Raji (cell line): ENCODE data around the gene TTC22.

ENCODE experiments used
- POLR2A ChIP-seq: IDR thresholded peaks from 2 replicates; pipeline ENCODE4 v1.6.1; 2011; ENCODE audit warnings: low read depth, low read length, control low read depth; ENCODE audit not compliant: insufficient read depth

Gene TTC22

DNA sequence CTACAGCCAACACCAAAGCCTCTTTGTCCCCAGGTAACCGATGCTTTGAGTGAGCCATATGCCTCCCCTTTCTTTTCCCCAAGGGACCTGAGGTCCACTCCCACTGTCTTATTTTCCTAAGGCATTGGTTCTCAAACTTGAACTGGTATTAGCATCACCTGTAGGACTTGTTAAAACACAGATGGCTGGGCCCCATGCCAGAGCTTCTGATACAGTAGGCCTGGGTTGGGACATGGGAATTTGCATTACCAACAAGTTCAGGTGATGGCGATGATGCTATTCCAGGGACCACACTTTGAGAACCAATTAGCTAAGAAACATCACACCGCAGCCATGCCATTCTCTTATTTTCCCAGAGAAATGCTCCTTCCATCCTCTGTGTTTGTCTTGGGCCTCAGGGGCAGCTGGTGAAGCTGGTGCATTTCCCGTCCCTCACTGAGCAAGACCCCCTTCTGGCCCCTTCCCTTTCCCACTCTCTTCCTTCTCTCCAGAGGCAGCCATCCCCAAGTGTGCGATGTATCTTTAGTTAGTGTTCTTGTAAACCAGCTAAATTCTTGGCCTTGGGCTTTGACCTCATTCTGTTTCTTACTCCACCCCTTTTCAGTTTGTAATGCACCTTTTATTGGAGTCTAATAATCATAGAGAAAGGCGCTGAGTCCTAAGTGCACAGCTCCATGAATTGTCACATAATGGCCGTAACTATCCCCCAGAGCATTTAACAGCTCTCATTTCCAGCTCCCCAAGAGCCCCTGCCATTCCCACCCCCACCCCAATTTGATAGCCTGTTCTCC, 14.2 kb upstream of the TTC22 start:
- TF ChIP-seq POLR2A = no peak

DNA sequence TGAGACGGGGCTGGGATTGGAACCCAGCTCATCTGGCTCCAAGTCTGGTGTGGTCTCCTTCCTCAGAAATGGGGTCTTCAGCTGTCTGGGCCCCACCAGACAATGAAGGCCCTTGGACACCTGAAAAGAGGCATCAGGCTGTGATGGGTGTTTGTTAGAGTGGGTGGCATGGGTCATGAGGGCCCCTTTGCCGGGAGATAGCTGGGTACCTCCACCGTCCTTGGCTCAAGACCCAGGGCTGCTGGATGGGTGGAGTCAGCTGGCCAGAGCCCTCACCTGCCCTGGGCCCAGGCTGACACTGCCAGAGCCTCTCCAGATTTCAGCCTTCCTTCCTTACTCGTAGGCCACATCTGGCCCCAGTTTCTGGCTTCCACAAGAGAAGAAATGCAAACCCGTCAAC, 13.4 kb upstream of the TTC22 start:
- no peak for TF ChIP-seq POLR2A

DNA sequence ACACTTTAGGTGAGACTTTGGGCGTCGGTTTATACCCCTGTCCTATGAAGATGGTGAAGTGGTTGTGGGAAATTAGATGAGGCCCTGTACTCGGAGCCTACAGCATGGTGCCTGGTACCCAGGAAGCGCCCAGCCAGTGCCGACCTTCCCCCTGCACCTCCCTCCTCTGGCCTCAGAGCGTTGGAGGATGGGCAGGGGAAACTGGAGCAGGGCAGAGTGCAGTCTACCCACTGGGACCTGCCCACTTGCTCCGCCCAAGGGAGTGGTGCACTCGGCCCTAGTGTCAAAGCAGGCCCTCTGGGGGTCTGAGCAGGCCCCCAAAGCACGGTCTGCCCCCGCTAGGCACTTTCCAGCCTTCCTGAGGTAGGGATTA, 13.0 kb upstream of the TTC22 start:
- no peak for TF ChIP-seq POLR2A

DNA sequence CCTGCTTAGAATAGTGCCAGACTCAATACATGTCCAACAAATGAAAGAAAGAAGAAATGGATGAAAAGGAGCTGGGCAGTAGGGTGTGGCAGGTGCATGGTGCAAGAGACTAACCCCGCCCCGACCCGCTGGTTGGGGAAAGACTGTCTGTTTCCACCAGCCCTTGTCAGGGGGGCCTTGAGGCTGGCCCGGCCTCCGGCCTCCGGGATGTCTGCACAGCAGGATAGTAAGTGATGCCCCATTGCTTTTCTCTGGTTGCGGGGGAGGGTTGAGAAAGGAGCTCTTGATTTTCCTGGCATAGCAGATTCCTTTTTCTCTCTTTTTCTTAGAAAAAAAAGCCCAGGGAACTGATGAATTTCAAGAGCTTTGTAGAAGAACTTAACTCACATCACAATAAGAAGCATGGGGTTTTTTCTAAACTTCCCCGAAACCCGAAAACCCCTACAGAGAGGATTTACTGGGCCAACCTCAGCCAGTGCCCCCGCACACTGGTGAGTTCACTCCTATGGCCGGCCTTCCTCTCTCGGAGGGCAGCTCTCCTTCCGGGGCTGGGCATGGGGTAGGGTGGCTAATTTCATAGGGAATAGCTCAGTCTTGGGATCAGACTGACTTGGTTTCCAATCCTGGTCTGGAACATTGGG, 12.5 kb upstream of the TTC22 start:
- TF ChIP-seq POLR2A = no peak

DNA sequence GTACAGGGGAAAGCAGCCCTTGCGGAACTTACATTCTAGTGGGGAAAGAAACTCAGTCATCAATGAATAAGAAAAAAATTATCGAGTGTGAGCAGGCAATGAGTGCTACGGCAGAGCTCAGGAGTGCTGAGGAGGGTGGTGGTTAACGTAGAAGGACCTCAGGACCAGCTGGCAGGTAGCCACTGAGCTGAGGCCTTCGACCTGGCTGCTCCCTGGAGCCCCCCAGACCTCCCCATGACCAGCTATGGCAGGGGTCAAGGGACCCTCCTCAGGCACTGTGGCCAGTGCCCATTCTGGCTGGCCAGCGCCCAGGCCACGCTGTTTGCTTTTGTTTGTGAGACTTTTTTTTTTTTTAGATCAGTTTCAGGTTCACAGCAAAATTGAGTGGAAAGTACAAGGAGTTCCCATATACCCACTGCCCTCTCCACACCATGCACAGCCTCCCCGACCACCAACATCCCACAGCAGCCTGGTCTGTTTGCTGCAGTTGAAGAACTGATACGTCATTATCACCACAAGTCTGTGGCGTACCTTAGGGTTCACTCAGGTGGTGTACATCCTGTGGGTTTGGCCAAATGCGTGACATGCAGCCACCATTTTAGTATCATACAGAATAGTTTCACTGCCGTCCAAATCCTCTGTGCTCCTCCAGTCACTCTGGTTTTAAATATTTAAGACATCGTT, 11.8 kb upstream of the TTC22 start:
- TF ChIP-seq POLR2A = no peak

DNA sequence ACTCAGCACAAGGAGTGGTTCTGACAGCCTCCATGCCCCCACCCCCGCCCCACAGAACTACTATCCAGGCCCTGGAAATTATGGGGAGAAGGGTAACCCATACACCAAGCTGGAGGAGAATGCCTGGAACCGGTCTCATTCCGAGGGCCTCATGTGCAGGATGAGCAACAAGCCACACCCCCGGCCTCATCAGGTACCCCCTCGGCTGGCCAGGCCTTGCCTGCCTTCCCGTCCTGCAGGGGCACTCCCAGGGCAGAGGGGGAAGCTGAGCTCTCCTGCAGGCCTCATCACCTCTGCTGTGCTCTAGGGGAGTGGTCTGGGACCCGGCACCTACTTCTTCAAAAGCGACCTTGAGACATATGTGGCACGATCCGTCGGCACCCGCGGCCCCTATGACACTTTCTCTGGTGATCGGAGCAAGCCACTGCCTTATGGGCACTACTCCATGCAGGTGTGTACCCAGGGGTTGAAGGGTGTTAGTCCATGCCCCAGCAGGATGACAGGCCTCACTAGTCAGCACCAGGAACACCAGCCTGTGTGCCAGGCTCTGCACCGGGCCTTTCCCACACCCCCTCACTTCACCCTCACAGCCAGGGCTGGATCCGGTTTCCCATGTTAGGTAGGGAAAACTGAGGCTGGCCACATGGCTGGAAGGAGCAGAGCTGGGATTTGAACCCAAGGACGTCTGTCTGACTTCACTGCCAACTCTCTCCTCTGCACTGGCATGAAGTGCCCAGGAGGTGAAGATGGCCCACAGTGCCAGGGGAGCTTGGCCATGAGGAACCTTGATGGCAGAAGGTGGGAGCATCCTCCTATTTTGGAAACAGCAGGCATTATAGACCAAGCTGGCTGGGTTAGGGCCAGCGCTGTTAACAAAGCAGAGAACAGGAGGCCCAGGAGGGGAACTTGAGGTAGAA, 10.9 kb upstream of the TTC22 start:
- no peak for TF ChIP-seq POLR2A

DNA sequence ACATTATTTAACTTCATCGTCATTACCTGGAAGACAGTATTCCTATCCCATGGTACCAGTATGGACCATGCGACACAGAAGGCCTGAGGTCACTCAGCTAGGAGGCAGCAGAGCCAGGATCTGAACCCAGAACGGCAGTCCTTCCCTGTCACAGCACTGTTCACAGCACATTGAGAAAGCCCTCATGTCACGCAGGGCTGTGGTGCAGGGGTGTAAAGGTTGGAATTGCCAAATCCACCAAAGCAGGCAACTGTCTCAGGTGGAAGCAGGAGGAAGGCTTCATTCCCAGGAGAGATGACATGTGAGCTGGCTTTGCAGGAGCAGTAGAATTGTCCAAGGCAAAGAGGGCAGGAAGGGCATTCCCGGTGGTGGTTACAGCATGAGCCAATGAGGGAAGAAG, 9.9 kb upstream of the TTC22 start:
- TF ChIP-seq POLR2A = no peak

DNA sequence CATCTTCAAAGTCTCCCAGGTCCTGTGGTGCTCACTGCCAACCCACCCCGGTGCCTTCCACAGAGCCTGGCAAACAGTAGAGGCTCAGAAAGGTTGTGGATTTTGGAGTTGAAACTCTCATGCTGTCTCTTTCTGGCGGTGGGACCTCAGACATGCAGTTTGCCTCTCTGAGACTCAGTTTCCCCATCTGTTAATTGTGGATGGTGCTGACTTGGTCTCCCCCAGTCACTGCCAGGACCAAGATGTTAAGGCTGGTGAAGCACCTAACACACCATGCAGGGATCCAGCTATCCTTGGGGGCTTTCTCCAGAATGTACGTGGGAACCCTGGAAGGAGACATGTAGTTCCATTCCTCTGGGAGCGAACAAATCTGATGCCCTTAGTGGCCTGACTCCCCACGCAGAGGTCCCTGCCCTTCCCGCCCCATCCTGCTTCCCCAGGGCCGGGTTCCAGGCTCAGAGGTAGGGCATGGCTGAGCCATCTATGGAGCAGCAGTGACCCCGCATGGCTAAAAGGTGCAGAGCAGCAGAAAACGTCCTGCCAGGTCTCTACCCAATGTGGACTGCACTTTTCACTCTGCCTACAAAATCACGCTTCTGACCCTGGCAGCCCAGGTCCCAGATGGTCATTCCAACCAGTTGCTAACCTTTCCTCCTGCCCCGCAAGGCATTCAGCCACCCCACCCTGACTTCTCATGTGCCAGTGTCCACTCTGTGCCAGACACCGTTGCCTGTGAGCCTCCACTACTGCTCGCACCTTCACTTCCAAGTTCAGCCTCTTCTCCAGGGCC, 9.2 kb upstream of the TTC22 start:
- TF ChIP-seq POLR2A = no peak

DNA sequence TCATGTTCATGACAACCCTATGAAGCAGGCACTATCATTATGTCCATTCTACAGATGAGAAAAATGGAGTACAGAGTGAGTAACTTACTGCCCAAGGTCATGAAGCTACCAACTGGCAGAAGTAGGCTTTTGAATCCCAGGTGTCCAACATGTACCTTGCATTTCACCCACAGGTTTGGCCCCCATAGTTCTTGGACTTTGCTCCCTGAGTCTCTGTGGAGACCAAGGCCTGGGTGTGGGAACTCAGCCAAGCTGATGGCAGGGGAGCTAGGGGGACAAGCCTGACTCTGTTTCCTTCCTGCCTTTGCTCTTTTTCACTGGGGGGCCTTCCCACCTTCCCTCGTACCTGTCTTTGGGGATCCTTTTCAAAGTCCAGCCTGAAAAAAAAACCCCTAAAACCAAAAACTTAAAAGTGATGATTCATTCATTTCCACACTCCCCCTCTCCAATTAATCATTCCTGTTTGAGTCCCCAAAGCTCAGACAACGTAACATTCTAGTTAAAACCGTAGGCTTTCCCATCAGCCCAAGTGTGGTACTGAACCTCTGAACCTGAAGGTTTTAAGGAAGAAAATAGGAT, 8.5 kb upstream of the TTC22 start:
- no peak for TF ChIP-seq POLR2A

DNA sequence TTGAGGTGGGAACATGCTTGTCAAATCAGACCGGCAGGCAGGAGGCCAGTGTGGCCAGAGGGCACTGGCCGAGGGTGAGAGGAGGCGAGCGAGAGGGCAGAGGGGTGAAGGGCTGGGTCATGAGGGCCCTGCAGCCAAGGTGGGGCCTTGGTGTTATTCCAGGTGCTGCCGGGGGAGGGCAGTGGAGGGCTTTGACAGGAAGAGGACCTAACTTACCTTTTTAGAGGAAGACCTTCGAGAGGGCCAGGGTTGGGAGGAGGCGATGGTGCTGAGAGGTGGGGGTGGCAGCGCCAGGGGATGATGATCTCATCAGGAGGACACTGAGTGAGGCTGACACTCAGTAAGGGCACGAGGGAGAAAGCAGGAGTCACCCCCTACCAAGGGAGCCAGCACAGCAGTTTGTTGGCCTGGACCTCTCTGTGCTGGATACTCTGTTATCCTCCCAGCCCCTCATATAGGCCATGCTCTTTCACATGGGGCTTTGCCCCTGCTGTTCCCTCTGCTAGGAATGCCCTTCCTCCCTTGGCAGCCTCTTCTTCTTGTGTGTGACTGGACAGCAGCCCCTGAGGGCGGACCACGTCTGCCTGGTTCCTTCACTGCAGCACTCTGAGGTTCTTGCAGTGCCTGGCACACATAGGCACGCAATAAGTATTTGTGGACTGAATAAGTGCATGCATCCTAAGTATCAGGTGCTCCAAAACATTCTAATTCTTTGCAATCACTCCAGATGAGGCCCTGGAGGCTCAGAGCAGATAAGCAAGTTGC, 7.5 kb upstream of the TTC22 start:
- TF ChIP-seq POLR2A = no peak

DNA sequence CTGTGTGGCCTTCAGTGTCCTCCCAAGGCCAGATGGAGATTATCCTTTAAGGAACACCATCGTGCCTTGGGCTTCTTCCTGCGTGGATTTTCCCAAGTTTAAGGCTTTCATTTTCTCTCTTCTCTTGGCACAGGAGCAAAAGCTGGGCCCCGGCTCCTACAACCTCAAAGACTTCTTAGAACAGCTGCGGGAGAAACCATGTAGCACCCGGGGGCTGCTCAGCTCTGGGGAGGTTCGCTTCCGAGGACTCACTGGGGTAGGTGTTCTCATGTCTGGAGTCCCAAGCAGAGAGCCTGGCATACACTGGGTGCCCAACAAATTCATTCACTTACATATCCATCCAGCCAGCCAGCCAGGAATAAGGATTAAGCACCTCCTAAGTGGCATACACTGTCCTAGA, 6.6 kb upstream of the TTC22 start:
- no peak for TF ChIP-seq POLR2A

DNA sequence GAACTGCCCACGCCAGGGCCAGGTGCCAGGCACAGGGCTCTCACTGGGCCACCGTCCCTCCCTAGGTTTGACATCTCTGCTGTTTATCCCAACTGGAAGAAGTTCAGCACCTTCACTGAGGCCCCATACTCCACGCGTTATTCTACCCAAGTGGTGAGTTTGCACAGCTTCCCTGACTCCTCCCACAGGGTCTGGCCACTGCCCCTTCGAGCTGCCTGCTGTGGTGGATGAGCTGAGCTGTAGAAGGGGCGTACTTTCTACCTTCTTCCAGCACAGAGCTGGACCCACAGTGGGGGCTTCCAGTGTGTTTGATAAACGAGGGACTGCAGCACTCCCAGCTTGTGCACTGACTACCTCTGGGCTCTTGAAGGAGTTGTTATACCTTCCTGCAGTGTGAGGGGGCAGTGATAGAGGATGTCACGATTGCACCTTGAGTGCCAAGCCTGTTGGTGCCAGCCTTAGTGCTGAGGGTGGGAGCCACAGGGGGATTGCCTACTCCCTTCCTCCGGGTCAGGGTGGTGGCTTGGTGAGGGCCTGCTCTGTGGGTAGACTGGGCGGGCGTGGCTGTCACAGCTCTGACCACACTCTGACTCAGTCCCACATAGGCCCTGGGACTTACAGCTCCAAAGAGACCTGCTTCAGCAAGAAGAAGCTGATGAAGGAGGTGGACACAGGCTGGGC, 5.9 kb upstream of the TTC22 start:
- no peak for TF ChIP-seq POLR2A

DNA sequence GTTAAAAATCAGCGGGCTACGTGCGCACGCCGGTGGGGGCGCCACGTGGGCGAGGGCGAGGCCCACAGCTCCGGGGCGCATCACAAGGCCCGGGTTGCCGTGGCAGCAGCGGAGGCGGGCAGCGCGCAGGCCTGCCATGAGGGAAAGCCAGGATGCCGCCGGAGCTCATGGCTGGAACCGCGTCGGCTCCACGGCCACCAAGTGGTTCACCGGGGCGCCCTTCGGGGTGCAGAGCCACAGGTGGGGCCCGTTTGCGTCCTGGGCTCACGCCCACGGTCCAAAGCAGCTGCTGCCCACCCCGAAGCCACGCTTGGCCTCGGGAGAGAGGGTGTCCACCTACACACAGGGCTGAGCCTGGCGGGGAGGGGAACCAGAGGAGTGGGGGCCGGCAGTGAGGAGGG, 4.9 kb upstream of the TTC22 start:
- no peak for TF ChIP-seq POLR2A

DNA sequence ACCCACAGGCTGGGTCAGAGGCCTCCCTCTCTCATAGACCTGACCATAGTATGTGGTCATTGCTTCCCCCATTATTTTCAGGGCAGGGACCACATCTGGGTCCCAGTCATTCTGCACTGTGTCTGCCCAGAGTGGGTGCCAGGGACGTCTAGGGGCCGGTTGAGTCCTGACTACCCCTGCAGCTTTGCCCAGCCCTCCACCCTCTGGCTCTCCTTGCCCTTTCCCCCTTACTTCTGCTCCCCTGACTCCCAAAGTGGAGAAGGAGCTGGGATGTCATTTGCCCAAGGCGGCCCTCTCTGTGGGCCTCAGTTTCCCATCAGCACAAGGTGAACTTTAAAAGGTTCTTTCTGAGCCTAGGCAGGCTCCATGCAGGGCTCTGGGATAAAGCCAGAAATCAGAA, 4.3 kb upstream of the TTC22 start:
- no peak for TF ChIP-seq POLR2A
